ENCODE data around the gene OR5H15. TPM values are rescaled to one million over a fixed set of nuclear protein-coding genes. Genes with fewer than 3 reads are reported as not detected.
"Not testable (repeated sequence)": the region's sequence is repeated elsewhere in the genome, so short reads cannot be mapped to it uniquely, and the experiment has no call there.

OR5H15 gene
- total RNA-seq, 1 donor from 2014 or later: not detected

DNA sequence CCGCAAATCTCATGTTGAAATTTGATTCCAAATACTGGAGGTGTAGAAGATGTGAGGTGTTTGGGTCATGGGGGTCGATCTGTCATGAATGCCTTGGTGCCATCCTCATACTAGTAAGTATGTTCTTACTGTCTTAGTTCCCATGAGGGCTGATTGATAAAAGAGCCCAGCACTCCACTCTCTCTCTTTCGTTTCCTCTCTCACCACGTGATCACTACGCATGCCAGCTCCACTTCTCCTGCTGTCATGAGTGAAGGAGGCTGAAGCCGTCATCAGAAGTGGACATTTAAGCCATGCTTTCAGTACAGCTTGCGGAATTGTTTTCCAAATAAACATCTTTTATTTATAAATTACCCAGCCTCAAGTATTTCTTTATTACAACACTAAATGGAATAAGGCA lies 6.1 kb downstream of the OR5H15 start:
- TF ChIP-seq, protein P1, sequence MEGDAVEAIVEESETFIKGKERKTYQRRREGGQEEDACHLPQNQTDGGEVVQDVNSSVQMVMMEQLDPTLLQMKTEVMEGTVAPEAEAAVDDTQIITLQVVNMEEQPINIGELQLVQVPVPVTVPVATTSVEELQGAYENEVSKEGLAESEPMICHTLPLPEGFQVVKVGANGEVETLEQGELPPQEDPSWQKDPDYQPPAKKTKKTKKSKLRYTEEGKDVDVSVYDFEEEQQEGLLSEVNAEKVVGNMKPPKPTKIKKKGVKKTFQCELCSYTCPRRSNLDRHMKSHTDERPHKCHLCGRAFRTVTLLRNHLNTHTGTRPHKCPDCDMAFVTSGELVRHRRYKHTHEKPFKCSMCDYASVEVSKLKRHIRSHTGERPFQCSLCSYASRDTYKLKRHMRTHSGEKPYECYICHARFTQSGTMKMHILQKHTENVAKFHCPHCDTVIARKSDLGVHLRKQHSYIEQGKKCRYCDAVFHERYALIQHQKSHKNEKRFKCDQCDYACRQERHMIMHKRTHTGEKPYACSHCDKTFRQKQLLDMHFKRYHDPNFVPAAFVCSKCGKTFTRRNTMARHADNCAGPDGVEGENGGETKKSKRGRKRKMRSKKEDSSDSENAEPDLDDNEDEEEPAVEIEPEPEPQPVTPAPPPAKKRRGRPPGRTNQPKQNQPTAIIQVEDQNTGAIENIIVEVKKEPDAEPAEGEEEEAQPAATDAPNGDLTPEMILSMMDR (IDR thresholded peaks at IDR 0.05; ENCODE audit: unreplicated experiment): no peak
- Mint-ChIP-seq H3K4me3 (ENCODE audit: unreplicated experiment) (no peak overlapping the region), H3K9me3 (ENCODE audit: unreplicated experiment) (peaks cover 5% of the 10 kb centered on the region), H3K36me3 (ENCODE audit: low read depth, unreplicated experiment) (peaks cover 10% of the 10 kb centered on the region), H3K27me3 (ENCODE audit: unreplicated experiment) (peaks cover 5% of the 10 kb centered on the region), H3K27ac (ENCODE audit: unreplicated experiment) (no peak overlapping the region), H3K4me1 (ENCODE audit: unreplicated experiment) (no peaks in the 10 kb centered on the region)
- no peak for DNase-seq (ENCODE audit: low spot score)

DNA sequence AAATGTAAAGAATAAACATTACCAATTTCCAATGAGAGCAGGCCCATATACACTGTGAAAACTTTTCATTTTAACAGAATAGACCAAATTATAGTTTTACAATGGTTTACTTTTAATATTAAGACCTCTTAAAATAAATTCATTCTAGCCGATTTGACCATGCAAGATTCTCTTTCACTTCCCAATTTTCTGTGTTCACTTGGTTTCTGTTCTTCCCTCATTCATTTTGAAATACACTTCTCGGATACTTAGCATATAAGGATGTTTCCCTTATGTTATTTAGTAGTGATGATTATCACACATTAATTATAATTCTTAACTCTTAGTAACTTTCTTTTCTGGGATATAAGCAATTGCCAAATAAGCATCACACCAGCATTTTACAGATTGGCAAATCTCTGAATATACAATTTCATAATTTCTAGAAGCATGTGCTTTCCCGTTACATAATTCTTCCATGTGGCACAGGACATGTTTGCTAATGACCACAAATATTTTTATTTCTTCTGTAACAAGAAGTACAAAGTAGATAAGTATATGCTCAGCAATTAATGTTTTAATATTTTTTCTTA lies 13.9 kb downstream of the OR5H15 start:
- Mint-ChIP-seq H3K4me1 (ENCODE audit: unreplicated experiment) (no peaks in the 10 kb centered on the region), H3K27me3 (ENCODE audit: unreplicated experiment) (peaks cover 3% of the 10 kb centered on the region), H3K27ac (ENCODE audit: unreplicated experiment) (no peak overlapping the region), H3K4me3 (ENCODE audit: unreplicated experiment) (no peak overlapping the region), H3K9me3 (ENCODE audit: unreplicated experiment) (no peaks in the 10 kb centered on the region), H3K36me3 (ENCODE audit: low read depth, unreplicated experiment) (peaks cover 5% of the 10 kb centered on the region)
- DNase-seq (ENCODE audit: low spot score): no peak
- TF ChIP-seq, protein P1 (IDR thresholded peaks at IDR 0.05; ENCODE audit: unreplicated experiment): no peak

DNA sequence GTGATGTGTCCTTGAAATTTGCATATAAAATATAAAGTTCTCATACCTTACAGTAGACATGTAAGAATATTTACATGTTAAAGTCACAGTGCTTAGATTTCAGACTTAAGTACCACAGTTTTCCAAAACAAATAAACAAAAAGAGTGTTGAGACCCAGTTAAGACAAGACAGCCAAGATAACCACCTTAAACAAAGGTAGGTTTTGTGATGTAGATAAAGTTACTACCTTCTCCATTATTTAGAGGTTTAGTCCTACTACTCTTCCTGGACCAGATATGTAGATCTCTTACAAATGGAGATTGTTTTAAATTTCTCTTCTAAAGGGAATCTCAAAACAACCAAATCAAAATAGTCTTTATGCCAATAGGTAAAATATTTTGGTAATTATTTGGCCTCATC lies 15.7 kb downstream of the OR5H15 start:
- Mint-ChIP-seq H3K36me3 (ENCODE audit: low read depth, unreplicated experiment) (no peaks in the 10 kb centered on the region), H3K4me3 (ENCODE audit: unreplicated experiment) (no peak overlapping the region), H3K27me3 (ENCODE audit: unreplicated experiment) (no peaks in the 10 kb centered on the region), H3K9me3 (ENCODE audit: unreplicated experiment) (no peaks in the 10 kb centered on the region), H3K4me1 (ENCODE audit: unreplicated experiment) (no peaks in the 10 kb centered on the region), H3K27ac (ENCODE audit: unreplicated experiment) (no peak overlapping the region)
- DNase-seq (ENCODE audit: low spot score): no peak
- TF ChIP-seq, protein P1 (IDR thresholded peaks at IDR 0.05; ENCODE audit: unreplicated experiment): no peak

DNA sequence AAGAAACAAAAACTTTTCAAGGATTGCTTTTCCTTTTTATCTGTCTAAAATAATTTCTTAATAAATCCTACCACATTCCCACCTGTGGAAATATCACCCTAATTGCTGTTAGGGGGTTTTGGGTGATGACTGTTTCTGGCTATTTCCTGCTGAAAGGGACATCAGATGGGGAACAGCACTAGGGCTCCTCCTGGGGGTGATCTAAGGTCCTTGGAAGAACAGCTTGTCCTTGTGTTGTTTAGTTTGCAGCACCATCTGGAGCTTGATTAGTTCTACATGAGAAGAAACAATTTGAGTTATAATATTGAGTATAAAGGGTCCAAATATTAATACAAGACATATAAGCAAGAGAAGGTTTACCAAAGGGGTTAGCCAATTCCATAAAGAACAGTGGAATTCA lies 18.7 kb downstream of the OR5H15 start:
- H3K9me3 Mint-ChIP-seq (ENCODE audit: unreplicated experiment): no peaks in the 10 kb centered on the region
- TF ChIP-seq, protein P1 (IDR thresholded peaks at IDR 0.05; ENCODE audit: unreplicated experiment): no peak

DNA sequence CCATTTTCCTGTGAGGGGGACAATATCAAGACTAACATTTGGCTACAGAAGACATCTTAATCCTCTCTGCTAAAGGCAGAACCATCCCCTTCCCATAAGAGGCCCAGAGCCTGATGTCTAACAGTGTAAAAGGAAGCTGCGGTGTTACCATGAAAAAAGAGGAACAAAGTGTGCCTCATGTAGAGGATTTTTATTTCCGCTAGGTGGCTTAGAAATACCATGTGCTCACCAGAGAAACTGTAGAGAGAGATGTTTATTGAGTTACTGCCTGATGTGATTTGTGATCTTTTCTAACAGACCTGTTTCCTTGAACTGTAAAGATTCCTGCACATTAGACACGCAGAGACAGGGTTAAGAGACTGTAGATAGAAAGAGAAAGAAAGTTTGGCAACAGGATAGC lies 22.0 kb downstream of the OR5H15 start:
- TF ChIP-seq, protein P1 (IDR thresholded peaks at IDR 0.05; ENCODE audit: unreplicated experiment): peak; percentile 41
- Mint-ChIP-seq H3K9me3 (ENCODE audit: unreplicated experiment) (peaks cover 13% of the 10 kb centered on the region), H3K27ac (ENCODE audit: unreplicated experiment) (peak overlapping the region; percentile 87), H3K36me3 (ENCODE audit: low read depth, unreplicated experiment) (peaks cover 20% of the 10 kb centered on the region), H3K27me3 (ENCODE audit: unreplicated experiment) (peaks cover 9% of the 10 kb centered on the region), H3K4me1 (ENCODE audit: unreplicated experiment) (peaks cover 28% of the 10 kb centered on the region), H3K4me3 (ENCODE audit: unreplicated experiment) (no peak overlapping the region)
- DNase-seq (ENCODE audit: low spot score): no peak

More for the DNA sequence above, 18.7 kb downstream of the OR5H15 start:
- no peak overlapping the region for H3K27ac Mint-ChIP-seq (ENCODE audit: unreplicated experiment)
- peaks cover 7% of the 10 kb centered on the region for H3K27me3 Mint-ChIP-seq (ENCODE audit: unreplicated experiment)
- no peak overlapping the region for H3K4me3 Mint-ChIP-seq (ENCODE audit: unreplicated experiment)
- H3K4me1 Mint-ChIP-seq (ENCODE audit: unreplicated experiment): peaks cover 16% of the 10 kb centered on the region
- DNase-seq (ENCODE audit: low spot score): no peak
- H3K36me3 Mint-ChIP-seq (ENCODE audit: low read depth, unreplicated experiment): no peaks in the 10 kb centered on the region

DNA sequence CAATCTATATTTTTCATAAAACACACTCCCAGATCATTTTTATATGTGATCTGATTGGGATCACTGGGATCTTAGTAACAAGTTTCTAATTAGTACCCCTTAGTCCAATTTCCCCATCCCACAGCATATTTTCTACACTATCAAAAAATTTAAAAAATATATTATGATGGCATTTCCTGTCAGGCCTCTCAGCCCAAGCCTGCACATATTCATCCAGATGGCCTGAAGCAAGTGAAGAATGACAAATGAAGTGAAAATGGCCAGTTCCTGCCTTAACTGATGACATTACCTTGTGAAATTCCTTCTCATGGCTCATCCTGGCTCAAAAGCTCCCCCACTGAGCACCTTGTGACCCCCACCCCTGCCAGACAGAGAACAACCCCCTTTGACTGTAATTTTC lies 24.4 kb downstream of the OR5H15 start:
- H3K36me3 Mint-ChIP-seq (ENCODE audit: low read depth, unreplicated experiment): peaks cover 20% of the 10 kb centered on the region
- not testable (repeated sequence) for DNase-seq (ENCODE audit: low spot score); H3K27me3 Mint-ChIP-seq (ENCODE audit: unreplicated experiment); H3K4me3 Mint-ChIP-seq (ENCODE audit: unreplicated experiment); H3K27ac Mint-ChIP-seq (ENCODE audit: unreplicated experiment)
- peaks cover 28% of the 10 kb centered on the region for H3K4me1 Mint-ChIP-seq (ENCODE audit: unreplicated experiment)
- H3K9me3 Mint-ChIP-seq (ENCODE audit: unreplicated experiment): peaks cover 13% of the 10 kb centered on the region

DNA sequence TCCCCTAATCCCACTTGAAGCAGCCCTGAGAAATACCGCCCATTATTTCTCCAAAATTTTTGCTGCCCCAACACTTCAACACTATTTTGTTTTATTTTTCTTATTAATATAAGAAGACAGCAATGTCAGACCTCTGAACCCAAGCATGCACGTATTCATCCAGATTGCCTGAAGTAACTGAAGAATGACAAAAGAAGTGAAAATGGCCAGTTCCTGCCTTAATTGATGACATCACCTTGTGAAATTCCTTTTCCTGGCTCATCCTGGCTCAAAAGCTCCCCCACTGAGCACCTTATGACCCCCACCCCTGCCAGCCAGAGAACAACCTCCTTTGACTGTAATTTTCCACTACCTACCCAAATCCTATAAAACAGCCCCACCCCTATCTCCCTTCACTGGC lies 29.8 kb downstream of the OR5H15 start:
- H3K27me3 Mint-ChIP-seq (ENCODE audit: unreplicated experiment); H3K4me1 Mint-ChIP-seq (ENCODE audit: unreplicated experiment); H3K4me3 Mint-ChIP-seq (ENCODE audit: unreplicated experiment); DNase-seq (ENCODE audit: low spot score): not testable (repeated sequence)
- Mint-ChIP-seq H3K36me3 (ENCODE audit: low read depth, unreplicated experiment) (peaks cover 15% of the 10 kb centered on the region), H3K9me3 (ENCODE audit: unreplicated experiment) (peaks cover 11% of the 10 kb centered on the region), H3K27ac (ENCODE audit: unreplicated experiment) (peak overlapping the region; percentile 36)

Measured in endothelial cell (in vitro differentiated cells).